HG03378 (cell line): Measurements from ENCODE around the gene PTH2R.
"Not testable (repeated sequence)": the region's sequence is repeated elsewhere in the genome, so short reads cannot be mapped to it uniquely, and the experiment has no call there.

Experiments
- ATAC-seq: cut with Tn5 transposase; IDR thresholded peaks from one replicate; pipeline ENCODE4 v1.9.1; 2021; ENCODE audit warnings: mild to moderate bottlenecking, moderate library complexity; ENCODE audit not compliant: unreplicated experiment

The PTH2R gene

DNA sequence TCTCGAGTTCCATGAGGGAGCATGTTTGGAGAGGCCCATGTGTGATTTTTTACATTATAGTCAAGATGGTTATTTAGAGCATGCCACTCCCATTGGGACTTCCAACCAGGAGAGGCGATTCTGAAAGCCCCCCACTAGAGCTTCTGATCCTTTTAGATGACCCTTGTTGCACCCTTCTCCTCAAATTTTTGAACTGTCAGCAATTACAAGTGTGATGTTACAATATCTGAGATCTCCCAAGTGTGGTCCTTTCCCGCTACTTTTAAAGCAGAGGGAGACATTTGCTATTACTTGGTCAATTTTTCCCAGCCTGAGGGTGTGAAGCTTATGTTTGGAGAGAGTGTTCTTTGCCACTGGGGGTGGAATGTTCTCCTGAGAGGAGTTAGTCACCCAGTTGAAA, 16.7 kb upstream of the PTH2R start:
- no peak for ATAC-seq

DNA sequence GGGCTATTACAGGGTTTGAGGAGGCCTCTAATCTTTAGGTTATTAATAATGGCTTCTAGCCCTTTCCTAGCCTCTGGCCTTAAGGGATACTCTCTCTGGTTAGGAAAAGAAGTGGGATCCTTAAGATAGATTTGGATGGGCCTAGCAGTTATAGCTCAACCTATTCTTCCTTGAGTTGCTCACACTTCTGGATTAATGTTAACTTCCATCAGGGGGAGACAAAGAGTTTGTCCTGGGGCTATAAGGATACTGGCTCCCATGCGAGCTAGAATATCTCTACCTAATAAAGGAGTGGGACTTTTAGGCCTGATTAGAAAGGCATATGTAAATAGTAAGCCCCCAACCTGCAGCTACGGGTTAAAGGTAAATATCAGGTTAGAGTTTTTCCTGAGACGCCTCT, 14.3 kb upstream of the PTH2R start:
- no peak for ATAC-seq

DNA sequence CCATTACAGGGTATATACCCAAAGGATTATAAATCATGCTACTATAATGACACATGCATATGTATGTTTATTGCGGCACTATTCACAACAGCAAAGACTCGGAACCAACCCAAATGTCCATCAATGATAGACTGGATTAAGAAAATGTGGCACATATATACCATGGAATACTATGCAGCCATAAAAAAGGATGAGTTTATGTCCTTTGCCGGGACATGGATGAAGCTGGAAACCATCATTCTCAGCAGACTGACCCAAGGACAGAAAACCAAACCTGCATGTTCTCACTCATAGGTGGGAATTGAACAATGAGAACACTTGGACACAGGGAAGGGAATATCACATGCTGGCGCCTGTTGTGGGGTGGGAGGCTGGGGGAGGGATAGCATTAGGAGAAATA, 9.8 kb upstream of the PTH2R start:
- not testable (repeated sequence) for ATAC-seq

DNA sequence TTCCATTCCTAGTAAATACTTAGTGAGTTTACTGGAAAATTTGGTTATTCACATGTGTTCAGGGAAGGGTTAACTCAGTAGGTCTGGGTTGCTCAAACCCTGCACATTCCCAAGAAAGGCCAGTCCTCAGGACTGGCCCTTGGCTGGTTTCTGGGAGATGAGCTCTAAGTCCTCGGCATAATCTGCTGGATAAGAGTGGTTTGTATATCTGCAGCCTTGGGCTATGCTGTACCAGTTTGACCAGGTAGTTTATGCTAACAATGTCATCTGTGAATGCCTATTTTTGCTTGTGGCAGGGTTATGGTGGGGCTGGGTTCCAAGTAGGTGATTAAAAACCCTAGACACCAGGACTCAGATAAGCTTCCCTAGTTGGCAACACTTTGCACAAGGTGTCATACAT, 7.4 kb upstream of the PTH2R start:
- no peak for ATAC-seq

DNA sequence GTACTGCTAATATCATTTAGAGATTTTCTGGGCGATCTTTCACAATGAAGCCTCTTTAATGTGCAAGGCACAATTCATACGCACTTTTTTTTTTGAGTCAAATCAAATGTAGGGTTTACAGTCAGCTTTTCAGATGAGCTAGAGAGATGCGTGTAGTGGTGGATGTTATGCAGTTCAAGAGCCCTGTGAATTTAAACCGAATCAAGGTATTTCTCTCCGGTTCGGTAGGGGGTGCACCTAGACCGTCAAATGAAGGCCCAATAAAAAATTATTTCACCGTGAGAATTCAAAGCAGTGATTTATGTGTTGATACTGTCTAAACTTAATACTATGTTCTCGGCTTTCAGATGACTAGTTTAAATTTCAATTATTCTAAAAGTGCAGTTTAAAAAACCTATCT, 1.1 kb downstream of the PTH2R start:
- ATAC-seq, result peak; percentile 53

DNA sequence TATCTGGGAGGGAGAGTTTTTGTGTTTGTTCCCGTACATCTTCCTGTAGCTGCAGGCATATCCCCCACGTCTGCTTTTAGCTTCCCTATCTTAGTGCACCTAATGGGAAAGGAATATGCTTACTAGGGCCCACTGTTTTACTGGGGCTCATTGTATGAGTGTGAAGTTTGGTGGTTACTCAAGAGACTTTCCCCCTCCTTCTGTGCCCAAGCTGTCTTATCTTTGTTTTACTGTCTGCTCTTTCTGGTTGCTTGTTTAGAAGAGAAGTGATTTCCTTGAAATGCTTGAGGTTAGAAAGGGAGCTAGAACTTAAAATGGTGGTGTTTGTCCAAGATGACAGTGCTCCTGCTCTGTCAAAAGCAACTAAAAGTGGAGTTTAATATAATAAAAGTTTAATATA, 7.3 kb downstream of the PTH2R start:
- no peak for ATAC-seq

DNA sequence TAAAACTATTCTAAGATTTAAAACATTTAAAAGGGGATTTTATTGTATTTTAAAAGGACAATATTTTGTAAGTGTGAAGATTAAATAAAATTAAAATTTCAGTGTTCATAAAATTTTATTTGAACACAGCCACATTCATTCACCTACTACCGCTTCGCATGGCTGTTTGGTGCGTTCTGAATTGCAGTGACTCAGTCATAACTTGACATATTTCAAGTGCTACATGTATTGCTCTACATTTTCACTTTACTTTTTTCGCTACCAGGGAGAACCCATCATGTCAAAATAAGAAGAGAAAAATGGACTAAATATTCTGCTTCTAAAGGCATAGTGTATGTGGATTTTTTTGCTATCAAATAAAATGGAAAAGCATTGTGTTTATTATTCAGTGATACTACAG, 8.7 kb downstream of the PTH2R start:
- ATAC-seq, result peak; percentile 63

DNA sequence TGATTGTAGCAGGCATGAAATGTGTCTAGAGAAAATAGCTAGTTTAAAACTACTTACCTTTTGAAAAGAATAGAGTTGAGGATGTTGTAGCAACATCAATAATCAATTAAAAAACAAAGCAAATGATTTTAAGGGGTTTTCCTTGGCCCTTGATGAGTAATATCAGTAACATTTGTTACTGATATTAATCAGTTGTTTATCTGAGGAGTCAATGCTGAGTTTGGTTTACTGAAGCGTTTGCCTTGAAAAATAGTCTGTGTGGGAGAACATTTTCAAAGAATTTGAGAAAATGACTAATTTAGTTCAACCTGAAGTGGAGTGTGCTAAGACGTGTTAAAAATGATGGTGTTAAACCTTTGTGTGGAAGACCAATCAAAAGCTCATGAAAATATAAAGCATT, 9.3 kb downstream of the PTH2R start:
- ATAC-seq, result peak; percentile 86

DNA sequence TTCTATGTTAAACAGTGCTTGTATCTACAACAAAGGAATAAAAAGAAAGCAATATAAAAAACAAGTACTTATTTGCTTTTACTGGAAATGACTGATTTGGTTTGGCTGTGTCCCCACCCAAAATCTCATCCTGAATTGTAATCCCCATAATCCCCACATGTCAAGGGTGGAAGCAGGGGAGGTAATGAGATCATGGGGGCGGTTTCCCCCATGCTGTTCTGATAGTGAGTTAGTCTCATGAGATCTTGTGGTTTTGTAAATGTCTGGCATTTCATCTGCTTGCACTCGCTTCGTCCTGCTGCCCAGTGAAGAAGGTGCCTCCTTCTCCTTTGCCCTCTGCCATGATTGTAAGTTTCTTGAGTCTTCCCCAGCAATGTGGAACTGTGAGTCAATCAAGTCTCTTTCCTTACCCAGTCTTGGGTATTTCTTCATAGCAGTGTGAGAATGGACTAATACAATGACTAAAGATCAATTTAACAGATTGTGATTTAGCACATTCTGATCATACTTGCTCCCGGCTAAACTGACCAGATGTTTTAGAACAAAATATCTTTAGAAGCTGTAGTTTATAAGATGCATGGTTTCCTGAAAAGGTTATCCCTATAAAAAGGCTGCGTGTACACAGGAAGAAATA, 19.9 kb downstream of the PTH2R start:
- no peak for ATAC-seq

DNA sequence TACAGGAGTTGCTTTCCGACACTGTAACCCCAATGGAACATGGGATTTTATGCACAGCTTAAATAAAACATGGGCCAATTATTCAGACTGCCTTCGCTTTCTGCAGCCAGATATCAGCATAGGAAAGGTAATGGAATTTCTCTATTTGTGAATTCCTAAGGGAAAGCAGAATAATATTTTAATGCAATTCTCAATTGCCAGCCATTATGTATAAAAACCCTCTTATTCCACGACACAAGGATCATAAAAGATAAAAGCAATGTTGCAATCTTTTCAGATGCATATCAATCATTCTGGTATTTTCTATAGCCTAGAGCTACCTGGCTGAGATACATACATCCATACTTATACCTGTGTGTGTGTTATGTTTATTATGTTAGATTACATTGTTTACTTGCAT, 31.2 kb downstream of the PTH2R start:
- ATAC-seq, result no peak

DNA sequence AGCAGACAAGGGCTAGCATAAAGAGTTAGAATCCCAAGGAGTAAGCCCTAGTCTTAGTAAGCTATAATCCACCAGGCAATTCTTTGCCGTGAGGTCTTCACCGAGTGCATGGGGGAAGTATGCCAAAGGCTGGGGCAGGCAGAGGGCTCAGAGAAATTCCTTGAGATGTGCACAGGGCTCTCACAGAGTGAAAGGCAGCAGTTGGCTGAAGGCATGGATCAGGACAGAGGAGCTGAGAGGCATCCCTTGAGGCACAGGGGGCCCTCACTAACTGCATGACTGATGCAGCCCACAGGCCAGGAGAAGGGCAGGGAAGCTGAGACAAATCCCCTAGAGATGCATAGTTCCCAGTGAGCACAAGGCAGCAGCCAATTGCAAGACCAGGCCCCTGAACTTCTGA, 34.1 kb downstream of the PTH2R start:
- no peak for ATAC-seq

DNA sequence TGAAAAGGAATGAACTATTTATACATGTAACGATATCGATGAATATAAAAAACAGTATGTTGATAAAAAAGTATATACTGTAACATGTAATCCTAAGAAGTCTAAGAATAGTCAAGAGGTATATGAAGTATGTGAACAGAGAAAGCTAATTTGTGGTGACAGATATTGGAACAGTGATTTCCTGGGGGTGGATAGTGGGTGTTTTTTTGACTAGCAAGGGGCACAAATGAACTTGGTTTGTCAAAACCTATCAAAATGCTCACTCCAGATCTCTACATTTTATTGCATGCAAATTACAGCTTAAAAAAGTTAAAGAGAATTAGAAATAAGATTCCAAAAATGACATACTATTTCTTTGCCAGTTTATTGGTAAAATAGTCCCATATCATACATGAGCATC, 35.4 kb downstream of the PTH2R start:
- ATAC-seq, result no peak

DNA sequence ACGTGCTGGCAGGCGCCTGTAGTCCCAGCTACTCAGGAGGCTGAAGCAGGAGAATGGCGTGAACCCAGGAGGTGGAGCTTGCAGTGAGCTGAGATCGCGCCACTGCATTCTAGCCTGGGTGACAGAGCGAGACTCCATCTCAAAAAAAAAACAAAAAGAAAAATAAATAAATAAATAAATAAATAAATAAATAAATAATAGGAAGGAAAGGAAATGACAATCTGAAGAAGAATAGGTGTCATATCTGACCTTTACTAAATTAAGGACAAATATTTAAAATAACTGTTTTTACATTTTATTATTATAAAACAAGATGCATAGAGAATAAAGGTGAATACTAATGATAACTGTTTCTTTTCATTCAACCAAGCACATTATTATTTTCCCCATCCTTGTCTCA, 40.9 kb downstream of the PTH2R start:
- ATAC-seq, result not testable (repeated sequence)

DNA sequence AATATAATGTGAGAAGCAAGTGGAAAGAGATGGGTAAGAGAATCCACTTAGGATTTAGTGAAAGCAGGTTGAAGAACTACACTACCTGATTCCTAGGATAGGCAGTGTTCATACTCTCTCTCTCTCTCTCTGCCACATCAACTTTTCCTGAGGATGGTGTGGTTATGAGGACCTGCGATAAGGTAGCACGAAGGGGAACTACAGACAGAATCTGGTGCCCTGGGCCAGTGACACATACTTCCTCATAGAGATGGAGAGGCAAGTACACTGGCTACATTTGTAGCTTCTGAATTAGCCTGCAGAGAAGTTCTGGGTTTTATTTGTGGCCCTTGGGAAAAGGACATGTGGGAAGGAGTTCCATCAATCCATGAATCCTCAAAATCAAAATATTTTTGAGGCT, 44.5 kb downstream of the PTH2R start:
- no peak for ATAC-seq

DNA sequence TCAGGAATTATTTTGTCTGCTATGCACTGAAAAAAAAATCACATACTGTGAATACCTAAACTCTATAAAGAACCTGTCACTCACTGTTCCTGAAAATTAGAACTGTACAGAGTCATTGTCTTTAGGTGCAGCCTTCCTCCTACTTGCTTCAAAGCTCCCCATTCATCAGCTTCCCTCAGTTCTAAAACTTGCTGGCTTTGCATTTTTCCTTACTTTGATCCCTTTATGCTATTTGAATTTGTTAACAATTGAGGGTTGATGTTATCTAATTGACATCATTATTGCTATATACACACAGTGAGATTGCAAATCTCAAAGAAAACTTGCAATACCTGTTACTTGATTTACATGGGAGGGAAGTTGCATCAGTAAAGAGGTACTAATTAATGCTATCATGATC, 48.3 kb downstream of the PTH2R start:
- no peak for ATAC-seq

DNA sequence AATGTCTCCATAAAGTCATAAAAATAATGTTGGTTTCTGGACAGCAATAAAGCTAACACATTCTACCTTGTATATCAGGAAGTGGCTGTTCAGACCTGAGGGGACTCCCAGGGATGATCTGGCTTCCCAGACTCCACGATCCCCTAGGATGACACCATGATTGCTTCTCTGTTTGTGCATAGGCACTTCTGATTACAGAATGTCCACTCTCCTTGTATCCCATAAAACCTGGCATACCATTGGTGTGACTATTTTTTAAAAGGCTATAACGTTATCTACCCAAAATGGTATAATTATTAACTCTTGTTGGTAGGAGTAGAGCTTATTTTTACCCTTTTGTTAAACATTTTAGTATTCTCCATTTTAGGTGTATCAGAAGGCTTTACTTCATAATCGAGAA, 57.1 kb downstream of the PTH2R start:
- ATAC-seq, result no peak

DNA sequence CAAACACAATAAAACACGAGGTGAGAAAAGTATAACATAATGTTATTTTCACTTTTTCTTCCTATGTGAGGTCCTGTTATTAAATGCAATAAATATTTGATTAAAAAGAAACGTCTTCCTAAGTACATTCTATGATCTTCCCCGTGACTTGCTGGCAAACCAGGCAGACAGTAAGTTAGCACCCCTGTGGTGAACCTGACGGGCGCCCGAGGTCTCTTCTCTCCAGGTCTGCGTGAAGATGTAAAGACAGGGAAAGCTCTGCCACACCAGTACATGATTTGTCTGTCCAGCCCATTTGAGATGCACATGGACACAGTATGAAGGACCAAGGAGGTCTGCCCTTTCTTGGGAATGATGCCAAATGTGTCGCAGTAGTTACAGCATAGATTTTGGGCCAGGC, 57.6 kb downstream of the PTH2R start:
- ATAC-seq, result no peak

DNA sequence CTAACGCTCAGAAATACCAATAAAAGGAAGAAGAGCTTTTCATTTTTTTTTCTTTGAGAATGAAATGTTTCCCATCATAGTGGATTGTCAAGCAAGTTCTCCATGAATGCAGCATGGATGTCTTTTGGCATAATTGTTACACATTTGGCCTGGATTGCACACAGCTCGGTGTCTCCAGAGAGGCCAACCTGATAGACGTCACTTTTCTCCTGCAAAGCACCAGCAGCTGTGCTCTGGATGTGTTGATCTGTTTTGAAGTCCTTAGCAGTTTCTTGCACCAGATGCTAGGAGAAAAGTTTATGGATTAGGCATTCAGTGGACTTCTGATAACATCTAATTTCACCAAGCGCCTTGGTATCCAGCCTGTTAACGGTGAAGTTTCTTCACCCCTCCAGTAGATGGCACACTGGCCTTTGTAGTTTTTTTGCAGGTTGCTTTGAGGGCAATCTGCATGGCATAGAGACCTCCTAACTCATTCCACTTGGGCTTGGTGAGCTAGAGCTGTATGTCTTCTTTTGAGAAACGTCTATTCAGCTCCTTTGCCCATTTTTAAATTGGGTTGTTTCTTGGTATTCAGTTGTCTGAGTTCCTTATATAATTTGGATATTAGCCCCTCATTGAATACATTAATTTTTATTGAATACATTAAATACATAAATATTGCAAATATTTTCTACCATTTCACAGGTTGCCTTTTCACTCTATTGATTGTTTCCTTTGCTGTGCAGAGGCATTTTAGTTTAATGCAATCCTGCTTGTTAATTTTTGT, 59.7 kb downstream of the PTH2R start:
- peak; percentile 91 for ATAC-seq

DNA sequence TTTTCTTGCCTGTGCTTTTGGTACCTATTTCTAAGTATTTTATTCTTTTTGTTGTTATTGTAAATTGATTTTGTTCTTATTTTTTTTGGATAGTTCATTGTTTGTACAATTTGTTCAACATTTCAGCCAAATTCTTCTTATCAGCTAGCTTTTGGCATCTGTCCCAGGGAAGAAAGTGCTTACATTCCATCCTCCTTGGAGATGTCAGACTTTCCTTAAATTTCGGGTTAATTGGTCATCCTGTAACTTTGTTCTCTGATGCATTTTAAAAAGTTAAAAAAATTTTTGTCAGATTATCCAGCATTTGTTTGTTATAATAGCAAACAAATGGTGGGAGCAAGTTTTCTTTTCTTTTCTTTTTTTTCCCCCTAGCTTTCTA, 60.3 kb downstream of the PTH2R start:
- no peak for ATAC-seq

DNA sequence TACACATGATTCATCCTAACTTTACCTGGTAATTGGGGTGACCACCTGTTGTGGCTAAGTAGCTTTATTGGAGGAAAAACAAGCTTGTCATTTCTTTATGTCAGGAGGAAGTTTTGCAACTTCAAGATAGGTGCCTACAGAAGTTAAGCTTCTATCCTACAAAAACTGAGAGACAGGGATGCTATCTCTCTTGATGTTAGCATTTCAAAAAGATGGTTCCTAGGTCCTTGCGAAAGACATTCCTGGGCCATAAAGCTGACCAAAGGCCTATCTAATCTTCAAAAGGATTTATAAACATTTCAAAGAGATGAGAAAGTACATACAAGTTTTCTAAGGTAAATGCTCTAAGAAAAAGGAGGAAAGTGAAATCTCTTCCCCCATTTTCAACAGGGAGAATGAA, 61.0 kb downstream of the PTH2R start:
- no peak for ATAC-seq

DNA sequence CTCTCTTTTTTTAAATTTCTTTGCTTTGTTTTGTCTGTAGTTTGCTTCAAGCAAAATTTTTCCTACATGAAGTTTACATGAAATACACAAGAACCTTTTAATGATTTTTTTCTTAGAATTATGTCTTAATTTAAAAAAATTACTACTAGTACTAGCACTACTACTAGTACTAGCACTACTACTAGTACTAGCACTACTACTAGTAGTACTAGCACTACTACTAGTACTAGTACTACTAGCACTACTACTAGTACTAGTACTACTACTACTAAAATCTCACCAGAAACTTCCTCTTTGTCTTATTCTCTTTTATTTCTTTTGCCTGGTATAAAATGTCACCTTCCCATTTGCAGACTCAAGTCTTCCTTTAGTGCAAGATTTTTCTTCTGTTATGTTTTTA, 71.1 kb downstream of the PTH2R start:
- no peak for ATAC-seq

DNA sequence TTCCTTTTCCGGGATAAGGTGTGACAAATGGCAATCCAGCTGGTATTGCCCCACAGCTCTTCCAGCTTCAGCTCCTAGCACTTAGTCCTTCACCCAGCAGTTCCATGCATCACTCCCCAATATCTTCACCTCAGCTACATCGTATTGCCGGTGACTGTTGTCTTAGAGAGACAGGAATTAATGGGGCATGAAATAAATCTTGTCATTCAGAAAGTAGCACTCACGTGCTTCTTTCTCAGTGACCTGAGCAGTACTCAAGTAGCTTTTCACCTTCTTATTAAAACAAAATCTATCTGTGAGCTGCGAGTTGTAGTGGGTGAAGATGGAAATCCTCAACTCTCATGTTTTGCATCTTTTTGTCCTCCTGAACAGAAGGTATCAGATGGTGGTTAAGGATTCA, 72.8 kb downstream of the PTH2R start:
- peak; percentile 64 for ATAC-seq

DNA sequence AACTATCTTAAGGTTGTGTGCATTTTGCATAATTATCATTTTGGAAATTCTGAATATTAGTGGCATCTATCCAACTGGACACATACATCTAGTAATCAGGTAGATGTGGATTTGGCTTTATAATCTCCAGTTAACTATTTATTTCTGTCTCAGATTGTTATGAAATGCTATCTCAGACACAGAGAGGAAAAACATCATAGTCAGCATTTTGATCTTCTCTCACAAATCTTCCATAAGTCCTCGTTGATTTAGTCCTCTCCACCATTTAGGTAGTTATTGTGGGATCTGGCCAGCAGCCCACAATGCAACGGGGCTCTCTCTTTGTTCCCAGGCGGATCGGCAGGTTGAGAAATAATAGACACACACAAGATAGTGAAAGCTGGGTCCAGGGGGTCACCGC, 75.4 kb downstream of the PTH2R start:
- ATAC-seq, result not testable (repeated sequence)
